H1 (cell line): Measurements from ENCODE around the gene NRTN. TPM values are rescaled to one million over a fixed set of nuclear protein-coding genes. Genes with fewer than 3 reads are reported as not detected.

Experiments
- CTCF ChIA-PET: fragments of 300-600 bp; sonication (Branson Sonifier 250); formaldehyde crosslinking; loops from one replicate; lab custom pipeline; 2021; ENCODE audit not compliant: partially characterized antibody; lab: Charles Lee
- POLR2A ChIA-PET: fragments of 300-600 bp; sonication (Branson Sonifier 250); formaldehyde crosslinking; loops from one replicate; lab custom pipeline; 2021; ENCODE audit warnings: inconsistent platforms; ENCODE audit not compliant: partially characterized antibody; lab: Charles Lee
- DNase-seq, 2 experiments: peaks; one replicate each; pipeline versions ENCODE4 v3.0.0 to v3.0.0-alpha.2; 2010 to 2022; ENCODE audit warnings: low spot score in 2 of 2, low read depth in 1 of 2, mixed read lengths in 1 of 2
- FAIRE-seq: peaks from 2 replicates; lab custom pipeline; 2011; peaks lifted over from hg19 to GRCh38; lab: Jason Lieb, UNC
- H2AFZ ChIP-seq: 2 replicates; pipeline ENCODE4 v1.8.1; 2012; ENCODE audit warnings: low read length, inconsistent platforms
- H2AK5ac ChIP-seq: 2 replicates; pipeline ENCODE4 v1.6.1; 2013; ENCODE audit warnings: low read depth, low read length
- H2BK120ac ChIP-seq: replicated peaks from 2 replicates; pipeline ENCODE3; 2013; ENCODE audit warnings: low read depth, low read length, inconsistent platforms
- H2BK12ac ChIP-seq: 2 replicates; pipeline ENCODE4 v1.6.1; 2013; ENCODE audit warnings: low read depth, low read length
- H2BK15ac ChIP-seq: 2 replicates; pipeline ENCODE4 v1.6.1; 2013; ENCODE audit warnings: low read length
- H2BK20ac ChIP-seq: 2 replicates; pipeline ENCODE4 v1.6.1; 2013; ENCODE audit warnings: low read length
- H2BK5ac ChIP-seq: 2 replicates; pipeline ENCODE4 v1.6.1; 2013; ENCODE audit warnings: low read depth, low read length
- H3K14ac ChIP-seq: 2 replicates; pipeline ENCODE4 v1.6.1; 2013; ENCODE audit warnings: inconsistent platforms; ENCODE audit not compliant: insufficient read length
- H3K18ac ChIP-seq: 2 replicates; pipeline ENCODE4 v1.6.1; 2013; ENCODE audit warnings: low read length; ENCODE audit errors: extremely low read depth
- H3K23ac ChIP-seq: 2 replicates; pipeline ENCODE4 v1.6.1; 2013; ENCODE audit warnings: inconsistent platforms; ENCODE audit not compliant: insufficient read length
- H3K23me2 ChIP-seq: 2 replicates; pipeline ENCODE4 v1.6.1; 2013; ENCODE audit warnings: low read depth, low read length
- H3K27ac ChIP-seq: 2 replicates; pipeline ENCODE4 v1.6.1; 2011; ENCODE audit warnings: low read depth, low read length, inconsistent platforms
- H3K27me3 ChIP-seq, 4 experiments: replicated peaks in 1 of 4; 1 replicate in 1 of 4; 2 replicates in 3 of 4; pipeline versions ENCODE4 v1.6.1 to v1.8.1; 2011 to 2013; ENCODE audit warnings: low read length in 3 of 4, mild to moderate bottlenecking in 3 of 4, inconsistent platforms in 2 of 4, mixed read lengths in 2 of 4, moderate library complexity in 1 of 4; ENCODE audit not compliant: control insufficient read depth in 3 of 4, insufficient read depth in 3 of 4; ENCODE audit errors: extremely low read depth in 1 of 4
- H3K36me3 ChIP-seq, 4 experiments: 2 replicates each; pipeline versions ENCODE4 v1.6.1 to v1.8.1; 2011 to 2013; ENCODE audit warnings: mild to moderate bottlenecking in 4 of 4, low read length in 3 of 4, moderate library complexity in 2 of 4, control low read depth in 1 of 4, inconsistent platforms in 1 of 4; ENCODE audit not compliant: insufficient read depth in 4 of 4, control insufficient read depth in 2 of 4
- H3K4ac ChIP-seq: replicated peaks from 2 replicates; pipeline ENCODE3; 2013; ENCODE audit warnings: low read length, low read depth, mixed read lengths, inconsistent platforms; ENCODE audit not compliant: insufficient read length
- H3K4me1 ChIP-seq, 4 experiments: replicated peaks in 1 of 4; 1 replicate in 1 of 4; 2 replicates in 3 of 4; pipeline versions ENCODE4 v1.6.1 to v1.8.1; 2011 to 2013; ENCODE audit warnings: low read length in 3 of 4, inconsistent platforms in 2 of 4, mixed read lengths in 1 of 4; ENCODE audit not compliant: insufficient read depth in 4 of 4, control insufficient read depth in 3 of 4
- H3K4me2 ChIP-seq, 2 experiments: 2 replicates each; pipeline versions ENCODE4 v1.6.1 to v1.8.1; 2011 to 2013; ENCODE audit warnings: low read depth in 2 of 2, low read length in 2 of 2, control low read depth in 1 of 2, inconsistent platforms in 1 of 2, mild to moderate bottlenecking in 1 of 2; ENCODE audit not compliant: insufficient read depth in 1 of 2
- H3K4me3 ChIP-seq, 4 experiments: fragments of 200-600, 300-600 bp in 1 of 4; sonication (generic), shearing (Covaris generic), sonication (Bioruptor Twin) in 1 of 4; 2 replicates each; pipeline versions ENCODE4 v1.5.1 to v1.8.1; 2011 to 2016; ENCODE audit warnings: low read length in 4 of 4, low read depth in 3 of 4, control low read depth in 2 of 4, inconsistent platforms in 2 of 4, mild to moderate bottlenecking in 2 of 4, mixed read lengths in 1 of 4, moderate library complexity in 1 of 4; ENCODE audit not compliant: insufficient read depth in 2 of 4; ENCODE audit errors: extremely low read depth in 1 of 4
- H3K56ac ChIP-seq: replicated peaks from 2 replicates; pipeline ENCODE3; 2013; ENCODE audit warnings: low read depth, mild to moderate bottlenecking, mixed read lengths, low read length, inconsistent platforms; ENCODE audit not compliant: insufficient read length
- H3K79me1 ChIP-seq: 2 replicates; pipeline ENCODE4 v1.6.1; 2013; ENCODE audit warnings: low read depth, low read length, control low read depth
- H3K79me2 ChIP-seq, 2 experiments: 2 replicates each; pipeline versions ENCODE4 v1.6.1 to v1.8.1; 2012 to 2013; ENCODE audit warnings: low read length in 2 of 2, mild to moderate bottlenecking in 2 of 2, inconsistent platforms in 1 of 2; ENCODE audit not compliant: insufficient read depth in 2 of 2, control insufficient read depth in 1 of 2
- H3K9ac ChIP-seq, 4 experiments: replicated peaks in 1 of 4; 1 replicate in 1 of 4; 2 replicates in 3 of 4; pipeline versions ENCODE4 v1.6.1 to v1.8.1; 2011 to 2013; ENCODE audit warnings: low read depth in 3 of 4, low read length in 3 of 4, control low read depth in 2 of 4, mild to moderate bottlenecking in 2 of 4, moderate library complexity in 2 of 4, inconsistent platforms in 1 of 4; ENCODE audit errors: extremely low read depth in 1 of 4
- H3K9me3 ChIP-seq, 2 experiments: 2 replicates each; pipeline versions ENCODE4 v1.6.1 to v1.8.1; 2012 to 2013; ENCODE audit warnings: mild to moderate bottlenecking in 2 of 2, moderate library complexity in 2 of 2, control low read depth in 1 of 2, inconsistent platforms in 1 of 2, low read depth in 1 of 2, low read length in 1 of 2, mixed read lengths in 1 of 2; ENCODE audit not compliant: insufficient read depth in 2 of 2
- H4K20me1 ChIP-seq, 2 experiments: replicated peaks in 1 of 2; 2 replicates each; pipeline versions ENCODE3 to v1.8.1; 2011 to 2013; ENCODE audit warnings: inconsistent platforms in 2 of 2, low read length in 2 of 2, mild to moderate bottlenecking in 1 of 2; ENCODE audit not compliant: insufficient read depth in 2 of 2, control insufficient read depth in 1 of 2
- H4K5ac ChIP-seq: 2 replicates; pipeline ENCODE4 v1.6.1; 2013; ENCODE audit warnings: low read length, low read depth, mixed read lengths, inconsistent platforms; ENCODE audit not compliant: insufficient read length
- H4K8ac ChIP-seq: 2 replicates; pipeline ENCODE4 v1.8.0; 2013; ENCODE audit warnings: mild to moderate bottlenecking, moderate library complexity, low read length, inconsistent platforms; ENCODE audit not compliant: insufficient read depth; ENCODE audit errors: extremely low read depth
- H4K91ac ChIP-seq: replicated peaks from 2 replicates; pipeline ENCODE3; 2013; ENCODE audit warnings: low read length, mixed read lengths, inconsistent platforms; ENCODE audit not compliant: insufficient read length
- BCL11A ChIP-seq, 2 experiments: IDR thresholded peaks; one replicate each; pipeline ENCODE4 v1.6.1; 2011; ENCODE audit warnings: low read depth in 2 of 2, low read length in 2 of 2, mild to moderate bottlenecking in 2 of 2
- EZH2 ChIP-seq: fragments of 200-600 bp; sonication (generic); IDR thresholded peaks from 2 replicates; pipeline ENCODE4 v1.7.1; 2012; ENCODE audit warnings: low read depth, mild to moderate bottlenecking, moderate library complexity, low read length, inconsistent platforms; ENCODE audit not compliant: severe bottlenecking
- JUND ChIP-seq: IDR thresholded peaks from 2 replicates; pipeline ENCODE4 v1.6.1; 2011; ENCODE audit warnings: mild to moderate bottlenecking, improper control_type of control experiment, low read length
- KDM1A ChIP-seq: fragments of 200-600, 300-600 bp; sonication (generic); IDR thresholded peaks from 2 replicates; pipeline ENCODE4 v1.7.1; 2016; ENCODE audit warnings: mild to moderate bottlenecking, low read length, borderline replicate concordance
- KDM4A ChIP-seq: IDR thresholded peaks from one replicate; pipeline ENCODE4 v1.7.1; 2012; ENCODE audit warnings: low read depth, mild to moderate bottlenecking, moderate library complexity, low read length, inconsistent platforms; ENCODE audit not compliant: severe bottlenecking
- POLR2A ChIP-seq, 2 experiments: IDR thresholded peaks; 1 replicate in 1 of 2; 2 replicates in 1 of 2; pipeline ENCODE4 v1.6.1; 2011; ENCODE audit warnings: low read depth in 2 of 2, low read length in 2 of 2, mild to moderate bottlenecking in 2 of 2; ENCODE audit errors: control extremely low read depth in 1 of 2
- RFX5 ChIP-seq: IDR thresholded peaks from 2 replicates; pipeline ENCODE4 v1.6.1; 2011; ENCODE audit warnings: low read depth, low read length, improper control_type of control experiment, borderline replicate concordance
- RNF2 ChIP-seq: fragments of 200-900, 300-1000 bp; sonication (generic); IDR thresholded peaks from 2 replicates; pipeline ENCODE4 v1.7.1; 2016; ENCODE audit warnings: borderline replicate concordance, low read depth, mild to moderate bottlenecking, antibody characterized with exemption, low read length; ENCODE audit not compliant: poor library complexity, severe bottlenecking; ENCODE audit errors: missing control alignments
- SAP30 ChIP-seq: fragments of 300-600 bp; sonication (generic); IDR thresholded peaks from 2 replicates; pipeline ENCODE4 v1.7.1; 2012; ENCODE audit warnings: low read length, moderate library complexity, mild to moderate bottlenecking, inconsistent platforms; ENCODE audit not compliant: insufficient read depth, insufficient replicate concordance
- TAF1 ChIP-seq: IDR thresholded peaks from 2 replicates; pipeline ENCODE4 v1.6.1; 2011; ENCODE audit warnings: mild to moderate bottlenecking, low read depth, low read length
- TBP ChIP-seq: IDR thresholded peaks from 2 replicates; pipeline ENCODE4 v1.6.1; 2011; ENCODE audit warnings: low read depth, low read length, improper control_type of control experiment
- YY1 ChIP-seq: IDR thresholded peaks from 2 replicates; pipeline ENCODE4 v1.6.1; 2011; ENCODE audit warnings: low read depth, mild to moderate bottlenecking, low read length
- whole genome bisulfite sequencing, 2 experiments: shearing (Covaris generic) in 1 of 2; methylation state at CpG; one replicate each; pipeline versions ENCODE4 v1.1.6 to v1.1.7; 2013 to 2015; ENCODE audit warnings: low lambda C conversion rate in 2 of 2, mixed read lengths in 2 of 2, inconsistent platforms in 1 of 2, low coverage in 1 of 2, missing lambda C conversion rate in 1 of 2; ENCODE audit not compliant: insufficient replicate concordance in 2 of 2, insufficient coverage in 1 of 2, insufficient read length in 1 of 2; ENCODE audit errors: extremely low coverage in 1 of 2, missing lambda C conversion rate in 1 of 2; 5-methylcytosine and 5-hydroxymethylcytosine counted together
- polyA plus RNA-seq, 7 experiments: library from polyadenylated mRNA; depleted of rRNA in 3 of 7; stranded (reverse) in 5 of 7; unstranded in 2 of 7; fragments of >200 nt in 5 of 7; fragments of 200-250 nt in 2 of 7; gene quantifications; 1 replicate in 5 of 7; 2 replicates in 1 of 7; 4 replicates in 1 of 7; pipeline versions ENCODE4 v1.2.1 to v1.2.3, GENCODE V29; 2011 to 2013; ENCODE audit warnings: missing spikeins in 2 of 7, mixed read lengths in 2 of 7
- total RNA-seq: library from RNA; stranded (reverse); fragmentation: NEBNext Ultra II Directional; extraction: Animal tissue kit (Norgen Biotek cat#: 25700); gene quantifications from 2 replicates; pipeline ENCODE4 v1.2.1, GENCODE V29; 2021
- TF ChIP-seq, protein P1 (sequence below): IDR thresholded peaks from 2 replicates; pipeline ENCODE4 v1.6.1; 2011; ENCODE audit warnings: low read depth, mild to moderate bottlenecking, low read length; ENCODE audit not compliant: insufficient read depth

Gene NRTN
- total and polyA plus RNA-seq, 2 of the 8 experiments (the other 6 are each of a cell fraction or from before 2014, with no cell fraction given): 3.9 to 5.3 TPM

DNA sequence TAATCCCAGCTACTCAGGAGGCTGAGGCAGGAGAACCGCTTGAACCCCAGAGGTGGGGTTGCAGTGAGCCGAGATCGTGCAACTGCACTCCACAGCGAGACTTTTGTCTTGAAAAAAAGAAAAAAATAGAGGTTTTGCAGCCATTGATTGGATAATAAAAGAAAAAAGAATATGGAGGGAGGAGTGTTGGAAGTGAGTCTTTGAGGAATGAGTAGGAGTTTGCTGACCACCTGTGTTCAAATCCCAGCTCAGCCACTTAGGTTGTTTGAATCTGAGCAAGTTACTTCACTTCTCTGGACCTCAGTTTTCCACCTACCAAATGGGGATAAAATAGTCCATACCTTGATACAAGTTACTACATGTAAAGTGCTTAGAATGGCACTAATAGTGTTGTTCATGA, 6.2 kb downstream of the NRTN start:
- Histone ChIP-seq H3K18ac (no peak overlapping the region), H3K23ac (no peak overlapping the region), H3K9me3 (no peaks in the 10 kb centered on the region), H3K79me1 (peaks cover 4% of the 10 kb centered on the region; the same call in 1 of the 2 replicates), H4K8ac (no peak overlapping the region), H2BK12ac (no peak overlapping the region), H3K56ac (no peak overlapping the region), H3K14ac (no peak overlapping the region), H3K23me2 (no peaks in the 10 kb centered on the region), H3K9ac (no peak overlapping the region), H2AFZ (no peak overlapping the region), H2BK15ac (no peak overlapping the region), H3K4me2 (no peak overlapping the region), H3K27me3 (no peaks in the 10 kb centered on the region), H3K79me2 (no peaks in the 10 kb centered on the region; a peak in 1 of 4 replicates), H3K36me3 (no peaks in the 10 kb centered on the region), H3K4ac (no peak overlapping the region), H2BK120ac (no peak overlapping the region), H4K91ac (no peak overlapping the region), H4K5ac (no peak overlapping the region), H3K4me1 (peaks cover 0 to 5% (median 3%) of the 10 kb centered on the region in 4 experiments; a peak in 3 of 7 replicates), H3K27ac (no peak overlapping the region), H2BK5ac (no peak overlapping the region), H4K20me1 (peaks cover 0 to 6% of the 10 kb centered on the region in 2 experiments), H2AK5ac (no peak overlapping the region), H3K4me3 (no peak overlapping the region), H2BK20ac (no peak overlapping the region)
- ChIA-PET CTCF (interaction anchor here (0.6 to 4.2 kb wide), 8 partner anchors 11 to 211 kb away, joined by 3 to 11 read pairs (median 4); no protein-coding TSS in a partner anchor), POLR2A (interaction anchor here (0.6 to 2.2 kb wide), 3 partner anchors 17 to 594 kb away, joined by 3 to 9 read pairs (median 3); no protein-coding TSS in a partner anchor)
- WGBS, 2 experiments: 90% methylated on average over 4 of the region's 4 CpGs; no CpG with 5 or more reads in 1 of the 2 experiments
- FAIRE-seq (no peak), DNase-seq (no peak)
- TF ChIP-seq TAF1 (no peak), RNF2 (no peak), BCL11A (IDR thresholded peaks at IDR 0.05; ENCODE audit: low read depth in 2 of 2, low read length in 2 of 2) (no peak), RFX5 (no peak), YY1 (no peak), JUND (no peak), KDM1A (no peak), KDM4A (no peak), POLR2A (IDR thresholded peaks at IDR 0.05; ENCODE audit: control extremely low read depth in 1 of 2, low read depth in 2 of 2, low read length in 2 of 2) (no peak), TBP (no peak), EZH2 (no peak), SAP30 (no peak)
- TF ChIP-seq, protein P1, sequence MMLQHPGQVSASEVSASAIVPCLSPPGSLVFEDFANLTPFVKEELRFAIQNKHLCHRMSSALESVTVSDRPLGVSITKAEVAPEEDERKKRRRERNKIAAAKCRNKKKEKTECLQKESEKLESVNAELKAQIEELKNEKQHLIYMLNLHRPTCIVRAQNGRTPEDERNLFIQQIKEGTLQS: no peak
